Measurements from ENCODE around the gene ZNF157. TPM values are rescaled to one million over a fixed set of nuclear protein-coding genes. Genes with fewer than 3 reads are reported as not detected.

Gene ZNF157
- total and polyA plus RNA-seq, 10 of the 15 experiments (the other 5 are each of a cell fraction or from before 2014, with no cell fraction given), result 0.05 to 0.18 (median 0.12) TPM; not detected in 4

- no peak for TF ChIP-seq IRF3 (IDR thresholded peaks at IDR 0.05)
- TF ChIP-seq MEF2B (IDR thresholded peaks at IDR 0.05; ENCODE audit: partially characterized antibody, poor library complexity, severe bottlenecking), result no peak
- TF ChIP-seq ZNF384 (IDR thresholded peaks at IDR 0.05; ENCODE audit: borderline replicate concordance, low read depth, low read length), result no peak
- TF ChIP-seq CEBPB (IDR thresholded peaks at IDR 0.05; ENCODE audit: borderline replicate concordance in 1 of 2, low read depth in 2 of 2, low read length in 2 of 2), result no peak
- TF ChIP-seq EZH2 (IDR thresholded peaks at IDR 0.05; ENCODE audit: borderline replicate concordance, control insufficient read depth, low read depth, low read length), result no peak
- TF ChIP-seq SIN3A (IDR thresholded peaks at IDR 0.05; ENCODE audit: low read depth, low read length), result no peak
- no peak for TF ChIP-seq HCFC1 (IDR thresholded peaks at IDR 0.05; ENCODE audit: low read length)
- no peak for TF ChIP-seq SMAD1 (IDR thresholded peaks at IDR 0.05; ENCODE audit: low read depth, partially characterized antibody)
- TF ChIP-seq CUX1 (IDR thresholded peaks at IDR 0.05; ENCODE audit: insufficient replicate concordance, low read depth, low read length), result no peak
- no peak for TF ChIP-seq TAF1 (IDR thresholded peaks at IDR 0.05; ENCODE audit: borderline replicate concordance, low read depth, low read length)
- TF ChIP-seq TCF12 (IDR thresholded peaks at IDR 0.05; ENCODE audit: low read depth, low read length), result no peak
Measured at GRCh38 chrX:47351706-47352105, 18.7 kb upstream of the ZNF157 start (continued).
